Measurements from ENCODE around the gene SAXO2.
"Not testable (repeated sequence)": the region's sequence is repeated elsewhere in the genome, so short reads cannot be mapped to it uniquely, and the experiment has no call there.

SAXO2 gene

DNA sequence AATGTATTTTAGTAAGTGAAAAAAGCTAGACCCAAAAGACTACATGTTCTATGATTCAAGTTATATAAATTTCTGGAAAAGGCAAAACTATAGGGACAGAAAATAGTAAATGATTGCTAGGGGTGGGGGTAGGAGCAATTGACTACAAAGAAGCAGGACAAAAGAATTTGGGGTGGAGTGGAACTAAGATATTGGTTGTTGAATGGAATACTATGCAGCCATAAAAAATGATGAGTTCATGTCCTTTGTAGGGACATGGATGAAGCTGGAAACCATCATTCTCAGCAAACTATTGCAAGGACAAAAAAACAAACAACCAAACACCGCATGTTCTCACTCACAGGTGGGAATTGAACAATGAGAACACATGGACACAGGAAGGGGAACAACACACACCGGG, 25.6 kb downstream of the SAXO2 start:
- DNase-seq: not testable (repeated sequence)

DNA sequence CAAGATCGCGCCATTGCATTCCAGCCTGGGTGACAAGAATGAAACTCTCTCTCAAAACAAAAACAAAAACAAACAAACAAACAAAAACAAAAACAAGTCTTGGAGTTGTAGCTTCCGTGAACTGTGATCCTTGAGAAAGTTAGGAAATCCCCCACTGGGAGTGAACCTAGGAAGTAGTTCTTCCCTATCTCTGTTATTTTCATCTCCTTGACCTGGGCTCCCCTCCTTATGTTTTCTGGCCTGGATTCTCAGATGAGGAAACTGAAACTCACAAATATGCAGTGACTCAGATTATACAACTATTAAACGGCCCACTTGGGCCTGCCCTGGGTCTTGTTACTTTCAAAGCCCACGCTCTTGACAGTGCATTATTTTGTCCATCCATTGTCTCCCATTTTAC, 29.7 kb downstream of the SAXO2 start:
- no peak for DNase-seq

DNA sequence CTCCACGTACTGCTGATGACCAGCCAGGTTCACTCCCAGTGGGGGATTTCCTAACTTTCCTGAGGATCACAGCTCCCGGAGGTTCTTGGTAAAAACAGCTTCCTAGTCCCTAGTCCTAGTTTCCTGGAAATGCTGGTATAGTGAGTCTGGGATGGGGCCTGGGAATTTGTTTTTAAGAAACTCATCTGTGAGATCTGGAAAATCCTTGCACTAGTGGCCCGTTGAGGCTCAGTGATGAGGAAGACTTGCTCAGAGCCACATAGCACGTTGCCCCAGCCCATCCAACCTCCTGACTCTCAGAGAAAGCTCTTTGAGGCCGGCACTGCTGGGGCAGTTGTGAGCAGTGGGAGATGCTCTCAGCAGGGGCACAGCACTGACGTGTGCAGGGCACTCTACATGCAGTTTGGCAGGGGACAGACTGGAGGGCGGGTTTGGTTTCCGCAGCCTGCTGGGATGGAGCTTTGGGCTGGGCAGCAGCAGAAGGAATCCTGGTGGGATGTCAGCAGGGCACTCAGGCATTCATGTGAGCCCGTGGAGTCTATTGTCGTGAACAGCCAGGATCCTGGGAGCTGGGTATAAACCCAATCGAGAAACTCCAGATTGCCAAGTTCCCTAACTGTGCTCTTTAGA, 31.6 kb downstream of the SAXO2 start:
- no peak for DNase-seq

DNA sequence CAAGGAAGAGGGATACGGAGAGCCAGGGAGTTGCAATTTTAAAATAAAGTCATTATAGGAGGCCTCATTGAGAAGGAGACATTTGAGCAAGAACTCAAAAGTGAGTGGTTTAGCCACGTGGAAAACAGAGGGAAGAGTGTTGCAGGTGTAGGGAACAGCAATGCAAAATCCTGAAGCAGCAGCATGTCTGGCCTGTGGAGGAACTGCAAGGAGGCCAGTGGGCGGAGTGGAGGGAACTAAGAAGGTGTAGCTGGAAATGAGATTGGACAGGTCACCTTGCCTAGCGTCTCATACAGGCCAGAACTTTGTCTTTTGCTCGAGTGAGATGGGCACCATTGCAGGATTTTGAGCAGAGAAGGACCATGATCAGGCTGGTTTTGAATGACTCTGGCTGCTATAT, 34.9 kb downstream of the SAXO2 start:
- no peak for DNase-seq

DNA sequence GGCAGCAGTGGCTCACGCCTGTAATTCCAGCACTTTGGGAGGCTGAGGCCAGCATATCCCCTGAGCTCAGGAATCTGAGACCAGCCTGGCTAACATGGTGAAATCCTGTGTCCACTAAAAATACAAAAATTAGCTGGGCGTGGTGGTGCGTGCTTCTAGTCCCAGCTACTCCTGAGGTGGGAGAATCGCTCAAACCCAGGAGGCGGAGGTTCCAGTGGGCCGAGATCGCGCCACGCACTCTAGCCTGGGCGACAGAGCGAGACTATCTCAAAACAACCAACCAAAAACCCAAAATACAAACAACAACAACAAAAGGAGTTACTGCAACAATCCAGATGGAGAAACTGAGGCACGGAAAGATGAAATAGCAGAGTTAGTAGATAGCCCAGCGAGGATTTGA, 35.4 kb downstream of the SAXO2 start:
- no peak for DNase-seq

DNA sequence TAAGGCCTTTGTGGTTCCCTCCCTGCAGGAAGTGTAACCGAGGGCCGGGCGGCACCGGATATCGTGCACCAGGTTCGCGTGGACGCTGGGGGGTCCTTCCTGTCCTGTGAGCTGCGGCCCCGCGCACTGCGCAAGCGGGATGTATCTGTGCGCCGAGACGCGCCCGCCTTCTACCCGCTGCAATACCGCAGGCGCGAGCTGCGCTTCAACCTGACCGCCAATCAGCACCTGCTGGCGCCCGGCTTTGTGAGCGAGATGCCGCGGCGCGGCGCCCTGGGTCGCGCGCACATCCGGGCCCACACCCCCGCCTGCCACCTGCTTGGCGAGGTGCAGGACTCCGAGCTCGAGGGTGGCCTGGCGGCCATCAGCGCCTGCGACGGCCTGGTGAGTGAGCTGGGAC, 35.9 kb downstream of the SAXO2 start:
- DNase-seq: no peak

DNA sequence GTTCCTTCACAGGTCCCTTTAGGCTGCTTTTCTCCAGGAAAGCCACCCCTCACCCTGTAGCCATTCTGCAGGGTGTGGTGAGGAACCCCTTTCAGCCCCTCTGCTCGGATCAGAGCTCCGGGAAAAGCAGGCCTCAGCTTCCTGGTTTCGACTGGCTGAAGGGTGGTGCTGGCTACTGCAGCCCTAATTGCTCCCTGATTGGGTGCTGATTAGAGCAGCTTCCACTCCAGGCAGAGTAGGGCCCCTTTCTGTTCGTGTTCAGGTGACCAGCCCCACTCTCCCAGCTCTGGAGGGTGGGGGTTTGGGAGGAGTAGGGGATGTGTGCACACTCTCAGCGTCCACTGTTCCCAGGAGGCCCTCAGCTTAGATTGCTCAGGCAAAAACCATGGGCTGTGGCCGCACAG, 36.9 kb downstream of the SAXO2 start:
- not testable (repeated sequence) for DNase-seq

DNA sequence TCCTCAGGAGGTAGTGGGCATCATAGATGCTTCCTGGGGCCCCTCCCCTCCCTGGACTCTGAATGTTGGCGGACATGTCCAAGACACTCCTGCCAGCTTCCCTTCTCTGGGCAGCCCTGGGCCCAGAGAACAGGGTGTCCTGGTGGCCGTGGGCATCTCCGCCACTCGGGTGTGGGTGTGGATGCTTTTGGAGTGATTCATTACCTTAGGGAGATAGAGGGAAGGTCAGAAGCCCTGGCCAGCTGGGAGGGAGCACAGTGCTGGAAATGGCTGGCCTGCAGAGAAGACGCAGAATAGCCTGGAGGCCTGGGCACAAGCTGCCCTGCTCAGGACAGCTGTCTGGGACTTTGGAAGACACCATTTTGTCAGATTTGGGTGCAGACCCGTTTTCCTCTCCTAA, 37.7 kb downstream of the SAXO2 start:
- DNase-seq: not testable (repeated sequence)

DNA sequence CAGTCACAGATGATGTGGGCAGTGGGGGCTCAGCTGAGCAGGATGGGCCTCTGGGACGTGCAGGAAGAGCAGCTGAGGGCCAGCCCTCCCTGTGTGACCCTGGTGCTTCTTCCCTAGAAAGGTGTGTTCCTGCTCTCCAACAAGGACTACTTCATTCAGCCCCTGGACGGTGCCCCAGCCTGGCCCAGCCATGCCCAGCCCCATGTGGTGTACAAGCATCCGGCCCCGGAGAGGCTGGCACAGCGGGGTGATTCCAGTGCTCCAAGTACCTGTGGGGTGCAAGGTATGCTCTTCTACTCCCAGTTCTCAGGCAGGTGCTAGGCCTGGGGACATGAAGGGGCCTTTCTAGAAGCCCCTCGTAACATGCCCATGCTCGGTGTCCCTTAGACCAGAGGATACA, 38.3 kb downstream of the SAXO2 start:
- DNase-seq: no peak

DNA sequence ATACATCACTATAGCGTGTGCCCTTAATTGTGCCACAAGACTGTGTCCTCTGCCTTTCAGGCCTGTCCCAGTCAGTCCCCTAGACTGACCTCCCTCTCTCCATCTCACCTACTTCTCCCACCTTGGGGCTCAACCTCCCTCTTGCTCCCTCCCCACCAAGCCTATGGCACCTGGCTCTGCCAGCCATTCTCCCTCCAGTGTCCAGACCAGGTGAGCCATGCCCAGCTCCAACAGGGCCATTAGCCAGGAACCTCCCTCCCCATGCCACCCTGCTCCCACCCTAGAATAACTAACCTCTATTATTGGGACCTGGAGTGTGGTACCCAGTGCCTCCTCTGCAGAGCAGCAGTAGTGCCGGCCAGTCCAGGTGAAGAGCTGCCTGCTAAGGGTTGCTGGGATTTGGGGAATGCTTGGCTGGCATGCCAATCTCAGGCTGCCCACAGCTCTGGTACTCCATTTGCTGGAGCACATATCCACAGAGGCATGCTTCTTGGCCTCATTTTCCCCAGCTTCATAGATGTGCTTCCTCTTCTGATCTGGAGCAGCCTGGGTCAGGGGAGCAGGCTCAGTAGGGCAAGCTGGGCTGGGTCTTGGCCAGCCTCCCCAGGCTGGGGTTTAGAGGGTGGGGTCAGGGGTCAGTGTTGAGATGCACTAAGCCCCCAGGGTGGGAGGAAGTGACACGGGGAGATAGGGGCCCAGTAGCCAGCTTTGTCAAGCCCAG, 38.8 kb downstream of the SAXO2 start:
- DNase-seq: no peak

DNA sequence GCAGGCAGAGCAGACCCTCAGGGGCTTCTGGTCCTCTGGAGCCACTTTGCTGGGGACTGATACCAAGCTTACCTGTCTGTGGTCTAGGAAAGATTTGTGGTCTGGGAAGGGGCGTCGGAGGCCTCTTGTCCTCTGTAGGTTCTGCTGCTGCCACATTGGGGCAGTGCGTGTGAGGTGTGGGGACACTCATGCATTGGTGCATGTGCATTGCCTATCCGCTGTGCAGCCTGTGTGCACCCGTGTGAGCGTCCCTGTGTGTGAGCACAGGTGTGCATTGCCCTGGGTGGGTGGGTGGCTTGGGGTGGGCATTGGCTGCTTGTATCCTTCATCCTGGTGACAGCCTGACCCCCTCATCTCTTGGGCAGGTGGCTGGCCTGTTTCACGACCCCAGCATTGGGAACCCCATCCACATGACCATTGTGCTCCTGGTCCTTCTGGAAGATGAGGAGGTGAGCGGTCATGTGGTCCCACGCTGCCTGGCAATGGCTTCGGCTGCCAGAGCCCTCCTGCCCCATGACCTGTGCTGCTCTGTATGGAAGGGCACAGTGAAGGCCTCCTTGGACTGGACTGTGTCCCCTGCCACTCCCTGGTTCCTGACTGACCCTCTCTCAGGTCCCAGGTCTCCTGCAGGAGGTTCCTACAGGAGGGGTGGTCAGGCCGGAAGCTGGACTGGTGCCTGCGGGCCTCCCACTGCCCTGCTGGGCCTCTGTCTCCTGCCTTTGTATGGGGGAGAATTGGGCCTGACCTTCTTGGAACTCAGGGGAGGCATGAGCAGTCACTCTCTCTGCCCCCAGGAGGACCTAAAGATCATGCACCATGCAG, 41.5 kb downstream of the SAXO2 start:
- DNase-seq: no peak

DNA sequence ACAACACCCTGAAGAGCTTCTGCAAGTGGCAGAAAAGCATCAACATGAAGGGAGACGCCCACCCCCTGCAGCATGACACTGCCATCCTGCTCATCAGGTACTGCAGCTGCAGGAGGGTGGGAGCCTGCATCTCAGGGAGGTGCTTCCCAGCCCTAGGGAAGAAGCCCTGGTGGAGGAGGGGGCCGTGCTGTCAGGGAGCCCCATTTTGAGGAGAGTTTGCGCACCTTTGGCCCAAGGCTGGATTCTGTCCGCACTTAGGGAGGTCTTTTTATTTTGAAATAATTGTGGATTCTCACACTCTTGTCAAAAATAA, 42.1 kb downstream of the SAXO2 start:
- DNase-seq: no peak

DNA sequence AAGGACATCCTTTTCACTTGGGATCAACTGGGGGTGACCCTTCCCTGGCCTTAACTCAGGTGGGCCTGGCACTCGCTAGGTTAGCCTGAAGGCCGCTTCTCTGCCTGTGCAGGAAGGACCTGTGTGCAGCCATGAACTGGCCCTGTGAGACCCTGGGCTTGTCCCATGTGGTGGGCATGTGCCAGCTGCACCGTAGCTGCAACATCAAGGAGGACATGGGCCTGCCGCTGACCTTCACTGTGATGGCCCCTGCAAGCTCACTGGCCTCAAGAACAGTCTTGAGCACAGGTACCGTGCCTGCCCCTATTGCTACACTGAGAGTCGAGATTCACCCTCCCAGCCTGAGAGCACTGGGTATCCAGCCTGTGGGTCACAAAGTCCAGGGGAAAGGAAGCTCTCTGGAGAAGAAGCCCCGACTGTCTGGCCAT, 43.0 kb downstream of the SAXO2 start:
- no peak for DNase-seq

DNA sequence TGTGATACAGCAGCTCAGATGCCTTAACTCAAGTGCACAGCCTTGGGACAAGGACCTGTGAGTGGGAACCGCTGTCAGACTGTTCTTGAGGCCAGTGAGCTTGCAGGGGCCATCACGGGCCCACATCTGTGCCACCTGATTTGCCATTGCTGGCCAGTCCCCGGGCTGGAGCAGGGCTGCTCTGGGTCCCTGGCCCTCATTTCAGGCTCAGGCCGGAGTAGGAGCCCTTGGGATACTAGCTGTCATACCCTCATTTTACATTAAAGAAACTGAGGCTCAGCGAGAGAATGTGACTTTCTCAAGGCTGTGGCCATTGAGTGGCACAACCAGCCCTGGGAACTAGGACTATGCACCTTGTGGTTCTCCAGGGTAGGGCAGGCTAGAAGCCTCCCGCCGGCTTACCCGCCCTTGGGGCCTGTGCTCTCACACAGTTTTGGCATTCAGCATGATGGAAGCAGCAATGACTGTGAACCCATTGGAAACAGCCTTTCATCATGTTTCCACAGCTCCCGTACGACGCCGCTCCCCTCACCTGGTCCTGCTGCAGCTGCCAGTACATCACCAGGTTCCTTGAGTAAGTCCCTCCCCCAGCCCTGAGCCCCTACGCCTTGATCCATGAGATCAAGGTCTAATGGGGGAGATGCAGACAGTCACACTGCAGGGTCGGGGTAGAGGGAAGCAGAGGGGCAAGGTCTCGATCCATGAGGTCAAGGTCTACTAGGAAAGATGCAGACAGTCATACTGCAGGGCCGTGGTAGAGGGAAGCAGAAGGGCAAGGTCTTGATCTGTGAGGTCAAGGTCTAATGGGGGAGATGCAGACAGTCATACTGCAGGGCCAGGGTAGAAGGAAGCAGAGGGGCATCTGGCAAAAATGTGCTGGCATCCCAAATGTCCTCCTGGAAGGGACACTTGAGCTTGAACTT, 44.4 kb downstream of the SAXO2 start:
- no peak for DNase-seq

DNA sequence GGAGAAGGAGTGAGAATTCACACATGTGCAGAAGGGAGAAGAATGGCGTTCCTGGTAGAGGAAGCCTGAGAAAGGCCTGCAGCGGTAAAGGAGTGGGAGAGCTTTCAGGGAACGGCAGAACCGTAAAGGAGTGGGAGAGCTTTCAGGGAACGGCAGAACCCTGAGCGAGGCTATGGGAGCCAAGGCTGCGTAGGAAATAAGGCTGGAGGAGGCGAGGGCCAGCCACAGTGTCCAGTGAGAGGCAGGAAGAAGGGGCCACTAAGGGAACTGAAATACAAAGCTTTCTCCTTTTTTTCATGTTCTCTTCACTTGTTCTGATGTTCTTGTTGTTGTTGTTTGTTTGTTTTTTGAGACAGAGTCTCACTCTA, 45.1 kb downstream of the SAXO2 start:
- no peak for DNase-seq

DNA sequence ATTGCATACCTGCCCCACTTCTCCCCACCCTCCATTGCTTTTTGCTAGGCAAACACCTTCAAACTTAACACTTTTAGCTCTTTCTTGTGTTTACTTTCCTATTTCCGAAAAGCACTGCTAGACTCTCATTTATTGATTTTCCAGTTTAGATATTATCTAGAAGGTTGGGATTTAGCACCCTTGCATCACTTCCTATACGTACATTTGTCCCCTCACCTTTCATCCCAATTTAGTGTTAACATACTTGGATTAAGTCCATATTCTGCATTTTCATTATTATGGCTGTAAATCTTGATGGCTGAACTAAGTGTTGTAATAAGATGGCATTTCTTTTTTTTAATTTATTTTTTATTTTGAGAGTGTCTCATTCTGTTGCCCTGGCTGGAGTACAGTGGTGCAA, 47.2 kb downstream of the SAXO2 start:
- DNase-seq: no peak

DNA sequence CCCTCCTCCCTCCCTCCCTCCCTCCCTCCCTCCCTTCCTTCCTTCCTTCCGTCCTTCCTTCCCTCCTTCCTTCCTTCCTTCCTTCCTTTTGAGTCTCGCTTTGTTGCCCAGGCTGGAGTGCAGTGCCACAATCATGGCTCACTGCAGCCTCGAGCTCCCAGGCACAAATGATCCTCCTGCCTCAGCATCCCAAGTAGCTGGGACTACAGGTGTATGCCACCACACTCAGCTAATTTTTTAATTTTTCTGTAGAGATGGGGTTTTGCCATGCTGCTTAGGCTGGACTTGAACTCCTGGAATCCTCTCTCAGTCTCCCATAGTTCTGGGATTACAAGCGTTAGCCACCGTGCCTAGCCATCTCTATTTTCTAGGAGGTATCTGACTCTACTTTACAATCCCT, 48.7 kb downstream of the SAXO2 start:
- DNase-seq: not testable (repeated sequence)

DNA sequence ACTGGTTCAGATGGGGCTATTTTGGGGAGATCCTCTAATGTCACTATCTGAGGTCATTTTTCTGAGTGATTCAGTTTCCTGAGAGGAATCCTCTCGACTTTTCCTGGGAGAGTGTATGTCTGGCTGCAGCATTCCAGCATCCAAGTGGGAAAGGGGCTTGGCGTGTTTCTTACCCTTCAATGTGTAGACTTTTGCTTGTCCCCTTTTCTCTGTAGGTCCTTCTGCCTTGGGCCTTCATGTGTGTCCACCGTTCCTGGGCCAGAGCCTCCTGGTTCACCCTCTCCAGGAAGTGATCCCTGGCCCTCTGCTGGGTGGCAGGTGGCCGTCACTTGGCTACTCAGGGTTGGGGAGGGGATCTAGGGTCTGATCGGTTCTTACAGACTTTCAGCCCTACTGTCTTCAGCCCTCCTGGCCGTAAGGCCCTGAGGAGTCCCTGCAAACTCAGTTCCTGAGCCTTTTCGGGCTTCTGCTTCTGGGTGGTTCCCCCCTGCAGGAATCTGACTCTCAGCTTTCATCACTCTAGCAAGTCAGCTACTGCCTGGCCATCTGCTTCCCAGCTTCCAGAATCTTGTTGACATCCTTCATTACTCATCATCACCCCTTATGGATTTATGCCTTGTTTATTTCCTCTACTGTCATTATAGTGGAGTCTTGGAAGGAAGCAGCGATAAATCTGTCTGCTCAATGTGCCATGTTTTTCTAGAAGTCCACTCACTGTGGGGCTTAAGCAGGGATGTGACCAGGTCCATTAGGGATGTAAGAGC, 50.1 kb downstream of the SAXO2 start:
- no peak for DNase-seq

DNA sequence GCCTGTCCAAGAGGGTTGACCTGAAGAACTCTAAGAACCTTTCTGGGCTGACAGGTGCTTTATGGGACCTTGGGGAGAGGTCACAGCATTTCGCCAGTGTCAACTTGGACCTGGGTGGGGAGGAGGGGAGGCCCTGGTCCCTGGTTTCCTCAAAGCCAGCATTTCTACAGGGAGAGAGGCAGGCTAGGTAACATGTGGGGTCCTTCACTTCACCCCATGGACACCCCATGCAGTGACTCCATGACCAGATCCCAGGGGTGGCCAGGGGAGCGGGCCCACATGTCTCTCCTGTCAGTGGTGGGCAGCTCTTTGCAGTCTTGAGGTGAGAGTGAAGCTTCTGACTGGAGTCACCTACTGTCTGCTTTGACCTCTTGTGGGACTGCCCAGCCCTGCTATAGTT, 50.8 kb downstream of the SAXO2 start:
- DNase-seq: no peak

DNA sequence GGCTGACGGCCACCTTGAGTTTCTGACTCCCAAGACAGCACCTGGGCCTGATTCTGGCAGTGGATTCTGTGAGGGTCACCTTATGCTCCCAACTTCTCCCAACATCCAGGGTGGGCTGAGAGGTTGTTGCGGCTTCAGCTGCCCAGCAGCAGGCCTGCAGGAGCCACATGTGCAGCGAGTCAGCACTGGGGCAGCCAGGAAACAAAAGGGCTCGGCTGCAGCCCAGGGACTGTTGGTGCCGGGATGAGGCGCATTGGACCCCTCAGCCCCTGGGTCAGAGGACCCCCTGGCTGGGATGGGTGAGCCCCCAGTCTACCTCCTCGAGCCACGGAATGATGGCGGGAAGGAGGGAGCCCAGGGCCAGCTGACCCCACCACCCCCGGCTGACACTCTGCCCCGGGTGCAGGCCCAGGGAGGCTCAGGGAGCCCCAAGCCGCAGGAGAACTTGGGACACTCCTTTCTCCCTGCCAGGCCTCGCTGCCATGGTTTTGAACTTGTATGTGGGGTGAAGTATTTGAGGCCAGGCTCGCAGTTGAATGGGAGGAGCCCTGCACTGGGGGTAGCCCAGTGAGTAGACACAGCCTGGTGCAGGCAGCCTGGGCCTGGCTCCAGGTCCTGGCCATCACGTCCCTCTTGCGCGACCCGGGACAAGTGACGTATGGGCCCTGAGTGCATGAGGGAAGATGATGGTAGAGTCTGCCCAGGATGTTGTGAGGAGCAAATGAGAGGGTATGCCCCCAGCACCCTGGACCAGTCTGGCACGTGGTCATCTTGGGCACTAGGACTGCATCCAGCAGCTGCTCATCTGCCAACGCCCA, 51.5 kb downstream of the SAXO2 start:
- not testable (repeated sequence) for DNase-seq

DNA sequence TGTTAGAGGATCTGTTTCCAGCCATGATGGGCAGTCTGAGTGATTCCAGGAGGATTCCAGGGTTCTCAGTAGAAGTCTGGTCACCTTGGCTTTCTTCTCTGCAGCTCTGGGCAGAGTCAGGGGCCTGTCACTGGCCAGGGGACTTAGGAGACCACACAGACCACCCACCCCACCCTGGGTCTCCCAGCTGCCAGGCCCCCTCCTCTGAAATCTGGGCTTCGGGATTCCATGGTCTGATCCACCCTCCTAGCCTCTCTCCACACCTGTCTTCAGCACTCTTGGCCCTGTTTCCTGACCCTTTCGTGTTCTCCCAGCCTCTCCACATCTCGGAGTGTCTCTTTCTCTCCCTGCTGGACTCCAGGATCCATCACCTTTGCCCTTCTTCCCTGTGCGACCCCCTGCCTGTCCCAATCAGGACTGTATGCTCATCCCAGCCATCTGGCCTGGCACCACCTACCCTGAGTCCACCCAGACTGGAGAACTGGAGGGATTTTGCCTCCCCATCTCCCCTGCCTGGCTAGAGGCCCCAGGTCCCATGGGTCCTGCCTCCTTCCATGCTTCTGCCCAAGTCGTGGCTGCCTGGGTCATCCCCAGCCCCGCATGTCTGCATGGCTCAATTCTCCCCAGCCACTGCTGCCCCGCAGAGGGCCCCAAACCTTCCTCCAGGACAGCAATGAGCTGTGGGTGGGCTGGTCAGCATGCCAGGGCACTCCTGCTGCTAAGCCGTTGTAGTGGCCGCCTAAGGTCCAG, 52.3 kb downstream of the SAXO2 start:
- no peak for DNase-seq
